OCI-LY7 (cell line): ENCODE results near the gene CFDP1. TPM values are rescaled to one million over a fixed set of nuclear protein-coding genes. Genes with fewer than 3 reads are reported as not detected.

Experiments
- BruUV-seq: library from RNA; stranded (reverse); fragments of 400-500 nt; replicated peaks from 2 replicates; lab custom pipeline; 2021; lab: Mats Ljungman, UMichigan
- CTCF ChIA-PET: fragments of 300-600 bp; sonication (Branson Sonifier 250); formaldehyde crosslinking; loops from one replicate; lab custom pipeline; 2022; ENCODE audit warnings: antibody characterized with exemption; ENCODE audit not compliant: unreplicated experiment; lab: Charles Lee
- POLR2A ChIA-PET: fragments of 300-600 bp; sonication (Branson Sonifier 250); formaldehyde crosslinking; loops from one replicate; lab custom pipeline; 2022; ENCODE audit warnings: antibody characterized with exemption; lab: Charles Lee
- DNase-seq: peaks from one replicate; pipeline ENCODE4 v3.0.0-alpha.2; 2015; ENCODE audit warnings: low spot score
- H2AFZ ChIP-seq: fragments of 200-600 bp; sonication (generic), shearing (Covaris generic); 2 replicates; pipeline ENCODE4 v1.6.1; 2014; ENCODE audit warnings: mild to moderate bottlenecking, antibody characterized with exemption, low read length, moderate library complexity
- H3K27ac ChIP-seq: fragments of 200-600 bp; sonication (generic); 2 replicates; pipeline ENCODE4 v1.5.1; 2014; ENCODE audit warnings: mixed run types, low read depth, mild to moderate bottlenecking, moderate library complexity, low read length, inconsistent platforms; ENCODE audit not compliant: poor library complexity, severe bottlenecking
- H3K36me3 ChIP-seq: fragments of 200-600 bp; sonication (generic); 2 replicates; pipeline ENCODE4 v1.6.1; 2014; ENCODE audit warnings: mild to moderate bottlenecking, antibody characterized with exemption, low read length, moderate library complexity, mixed read lengths; ENCODE audit not compliant: insufficient read depth
- H3K4me1 ChIP-seq: fragments of 200-600 bp; sonication (generic); 2 replicates; pipeline ENCODE4 v1.5.1; 2014; ENCODE audit warnings: mild to moderate bottlenecking, low read length; ENCODE audit not compliant: insufficient read depth, poor library complexity, severe bottlenecking
- H3K4me2 ChIP-seq: fragments of 200-600 bp; sonication (generic); 2 replicates; pipeline ENCODE4 v1.6.1; 2014; ENCODE audit warnings: mild to moderate bottlenecking, low read length
- H3K4me3 ChIP-seq: fragments of 200-600 bp; sonication (generic); 2 replicates; pipeline ENCODE4 v1.5.1; 2014; ENCODE audit warnings: mild to moderate bottlenecking, low read depth, low read length; ENCODE audit not compliant: poor library complexity, severe bottlenecking
- H3K79me2 ChIP-seq: fragments of 200-600 bp; sonication (generic); 2 replicates; pipeline ENCODE4 v1.6.1; 2016; ENCODE audit warnings: low read depth, mild to moderate bottlenecking, low read length, moderate library complexity, mixed read lengths; ENCODE audit not compliant: insufficient read depth
- H3K9me2 ChIP-seq: fragments of 200-600 bp; sonication (generic); 2 replicates; pipeline ENCODE4 v1.6.1; 2016; ENCODE audit warnings: mild to moderate bottlenecking, low read length, mixed read lengths; ENCODE audit not compliant: insufficient read depth
- H3K9me3 ChIP-seq: fragments of 200-600 bp; sonication (generic); 2 replicates; pipeline ENCODE4 v1.6.1; 2014; ENCODE audit warnings: mild to moderate bottlenecking, mixed run types, low read length, mixed read lengths
- H4K20me1 ChIP-seq: fragments of 200-600 bp; sonication (generic); 2 replicates; pipeline ENCODE4 v1.6.1; 2014; ENCODE audit warnings: mild to moderate bottlenecking, antibody characterized with exemption, low read length, moderate library complexity, mixed read lengths; ENCODE audit not compliant: insufficient read depth
- CTCF ChIP-seq: fragments of 200-600 bp; sonication (generic); conservative IDR thresholded peaks from 2 replicates; pipeline ENCODE4 v1.5.1; 2014; ENCODE audit warnings: mild to moderate bottlenecking, antibody characterized with exemption, low read length, moderate library complexity, mixed read lengths
- EZH2phosphoT487 ChIP-seq: fragments of 200-600 bp; sonication (generic); IDR thresholded peaks from 2 replicates; pipeline ENCODE4 v1.6.1; 2018; ENCODE audit warnings: low read depth, borderline replicate concordance, mild to moderate bottlenecking, mixed run types, antibody characterized with exemption, low read length, moderate library complexity, mixed read lengths
- intact Hi-C: fragments of 100-400 bp; cut with micrococcal nuclease; formaldehyde crosslinking; loops from one replicate; pipeline ENCODE4 v1.10.0; 2022; ENCODE audit not compliant: unreplicated experiment
- total RNA-seq, 2 experiments: library from RNA; depleted of rRNA in 1 of 2; stranded (reverse); fragments of >200 nt in 1 of 2; shearing (Covaris generic) in 1 of 2; gene quantifications; 2 replicates each; pipeline ENCODE4 v1.2.3, GENCODE V29; 2014 to 2022

CFDP1 gene
- total RNA-seq, 2 experiments from 2014 or later, result 30.0 to 57.6 TPM

DNA sequence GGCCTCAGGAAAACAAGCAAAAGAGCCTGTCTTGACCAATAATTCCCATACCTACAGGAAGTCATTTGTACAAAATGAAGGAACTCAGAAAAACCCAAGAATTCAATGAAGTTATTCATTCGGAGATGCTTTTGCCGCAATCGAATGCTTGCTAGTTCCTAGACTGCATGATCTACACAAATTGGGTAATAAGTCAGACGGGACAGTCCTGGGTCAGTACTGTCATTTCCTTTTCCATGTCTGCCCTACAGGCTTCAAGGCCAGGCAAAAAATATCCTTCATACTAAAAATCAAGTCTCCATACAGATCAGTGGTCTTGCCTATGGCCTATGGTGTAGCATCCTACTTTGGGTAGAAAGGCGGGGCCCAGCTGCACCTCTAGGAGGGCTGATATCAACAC lies 71.4 kb downstream of the CFDP1 start:
- Histone ChIP-seq H3K36me3 (peaks cover 21% of the 10 kb centered on the region), H3K27ac (no peak overlapping the region), H3K9me2 (peaks cover 3% of the 10 kb centered on the region; the same call in 1 of the 2 replicates), H3K79me2 (no peaks in the 10 kb centered on the region), H3K4me3 (no peak overlapping the region), H3K4me2 (no peak overlapping the region), H2AFZ (no peak overlapping the region), H4K20me1 (no peaks in the 10 kb centered on the region), H3K9me3 (no peaks in the 10 kb centered on the region), H3K4me1 (no peaks in the 10 kb centered on the region)
- ChIA-PET CTCF (no interaction called here), POLR2A (interaction anchor here (0.6 kb wide), 1 partner anchor 38 kb away, joined by 6 read pairs; no protein-coding TSS in a partner anchor)
- intact Hi-C loops, result no loop called here
- BruUV-seq, result no TSS peak
- TF ChIP-seq EZH2phosphoT487 (no peak), CTCF (no peak)
- no peak for DNase-seq

DNA sequence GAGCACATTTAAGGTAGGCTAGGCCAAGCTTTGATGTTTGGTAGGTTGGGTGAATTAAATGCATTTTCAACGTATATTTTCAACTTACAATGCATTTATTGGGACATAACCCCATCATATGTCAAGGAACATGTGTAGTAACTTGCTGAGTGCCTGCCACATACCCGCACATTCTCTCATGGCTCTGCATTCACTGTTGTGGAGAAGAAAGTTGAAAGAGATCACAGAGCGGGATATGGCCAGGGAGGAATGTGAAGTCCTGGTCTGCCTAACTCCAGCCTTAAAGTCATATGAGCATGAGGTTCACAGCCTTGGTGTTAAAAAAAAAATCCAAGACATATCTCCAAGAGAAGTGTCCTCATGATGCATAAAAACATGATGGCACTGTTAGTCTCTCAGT lies 79.1 kb downstream of the CFDP1 start:
- intact Hi-C loops, result no loop called here
- TF ChIP-seq CTCF (no peak), EZH2phosphoT487 (no peak)

GRCh38 chr16:75351183-75351582 lies 82.1 kb downstream of the CFDP1 start:
- H3K9me3 ChIP-seq, result no peaks in the 10 kb centered on the region
- H3K4me1 ChIP-seq, result no peaks in the 10 kb centered on the region
- TF ChIP-seq EZH2phosphoT487, result no peak
- TF ChIP-seq CTCF, result no peak
- no peak overlapping the region for H2AFZ ChIP-seq
- DNase-seq, result no peak
- no peaks in the 10 kb centered on the region for H3K36me3 ChIP-seq
- CTCF ChIA-PET, result no interaction called here
- H3K4me2 ChIP-seq, result no peak overlapping the region
- H3K27ac ChIP-seq, result no peak overlapping the region
- H3K9me2 ChIP-seq, result no peaks in the 10 kb centered on the region
- intact Hi-C loops, result no loop called here
- no TSS peak for BruUV-seq
- H3K79me2 ChIP-seq, result no peaks in the 10 kb centered on the region
- no peak overlapping the region for H3K4me3 ChIP-seq
- POLR2A ChIA-PET, result interaction anchor here (0.6 to 1.3 kb wide), 2 partner anchors 8 to 67 kb away, joined by 5 to 6 read pairs; no protein-coding TSS in a partner anchor
- no peaks in the 10 kb centered on the region for H4K20me1 ChIP-seq

More for the DNA sequence above, 79.1 kb downstream of the CFDP1 start:
- ChIA-PET POLR2A (interaction anchor here (0.7 kb wide), 1 partner anchor 118 kb away, joined by 4 read pairs; no protein-coding TSS in a partner anchor), CTCF (no interaction called here)
- H3K4me3 ChIP-seq, result no peak overlapping the region
- no peak overlapping the region for H2AFZ ChIP-seq
- no peak overlapping the region for H3K27ac ChIP-seq
- no peaks in the 10 kb centered on the region for H3K9me3 ChIP-seq
- H3K36me3 ChIP-seq, result no peaks in the 10 kb centered on the region
- H3K4me2 ChIP-seq, result no peak overlapping the region
- BruUV-seq, result no TSS peak
- no peaks in the 10 kb centered on the region for H3K79me2 ChIP-seq
- H3K9me2 ChIP-seq, result no peaks in the 10 kb centered on the region
- no peaks in the 10 kb centered on the region for H3K4me1 ChIP-seq
- no peaks in the 10 kb centered on the region for H4K20me1 ChIP-seq
- DNase-seq, result no peak
